ENCODE measurements around the gene CENPT. TPM values are rescaled to one million over a fixed set of nuclear protein-coding genes. Genes with fewer than 3 reads are reported as not detected.

Gene CENPT
- total and polyA plus RNA-seq, 2 donors (not counting 1 experiment from before 2014, with no cell fraction given), result 75.0 to 169 TPM

GRCh38 chr16:67858500-67858899 is 11.0 kb upstream of the CENPT start:
- ATAC-seq (ENCODE audit: low read depth) (no peak), DNase-seq (no peak)
- TF ChIP-seq EZH2 (IDR thresholded peaks at IDR 0.05; ENCODE audit: borderline replicate concordance, insufficient read depth, low read depth, low read length, poor library complexity, severe bottlenecking), result no peak
- TF ChIP-seq, protein P1, sequence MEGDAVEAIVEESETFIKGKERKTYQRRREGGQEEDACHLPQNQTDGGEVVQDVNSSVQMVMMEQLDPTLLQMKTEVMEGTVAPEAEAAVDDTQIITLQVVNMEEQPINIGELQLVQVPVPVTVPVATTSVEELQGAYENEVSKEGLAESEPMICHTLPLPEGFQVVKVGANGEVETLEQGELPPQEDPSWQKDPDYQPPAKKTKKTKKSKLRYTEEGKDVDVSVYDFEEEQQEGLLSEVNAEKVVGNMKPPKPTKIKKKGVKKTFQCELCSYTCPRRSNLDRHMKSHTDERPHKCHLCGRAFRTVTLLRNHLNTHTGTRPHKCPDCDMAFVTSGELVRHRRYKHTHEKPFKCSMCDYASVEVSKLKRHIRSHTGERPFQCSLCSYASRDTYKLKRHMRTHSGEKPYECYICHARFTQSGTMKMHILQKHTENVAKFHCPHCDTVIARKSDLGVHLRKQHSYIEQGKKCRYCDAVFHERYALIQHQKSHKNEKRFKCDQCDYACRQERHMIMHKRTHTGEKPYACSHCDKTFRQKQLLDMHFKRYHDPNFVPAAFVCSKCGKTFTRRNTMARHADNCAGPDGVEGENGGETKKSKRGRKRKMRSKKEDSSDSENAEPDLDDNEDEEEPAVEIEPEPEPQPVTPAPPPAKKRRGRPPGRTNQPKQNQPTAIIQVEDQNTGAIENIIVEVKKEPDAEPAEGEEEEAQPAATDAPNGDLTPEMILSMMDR (IDR thresholded peaks at IDR 0.05), result no peak
- ChIA-PET POLR2A (interaction anchor here (0.7 kb wide), 1 partner anchor 134 kb away, joined by 6 read pairs; no protein-coding TSS in a partner anchor), CTCF (interaction anchor here (1.0 to 1.5 kb wide), 3 partner anchors 25 to 51 kb away, joined by 3 to 4 read pairs (median 3); partner anchors contain the start of gene TSNAXIP1)
- H3K9me3 ChIP-seq (ENCODE audit: control extremely low read depth in 1 of 3, control insufficient read depth in 2 of 3, insufficient read depth in 1 of 3, low read length in 2 of 3), result no peaks in the 10 kb centered on the region
- Mint-ChIP-seq H3K4me3 (no peak overlapping the region), H3K27ac (no peak overlapping the region), H3K4me1 (peaks cover 28% of the 10 kb centered on the region), H3K9me3 (ENCODE audit: insufficient read depth) (no peaks in the 10 kb centered on the region), H3K27me3 (no peaks in the 10 kb centered on the region)
- peaks cover 79% of the 10 kb centered on the region for H4K20me1 ChIP-seq (ENCODE audit: control insufficient read depth, insufficient read depth, low read length, poor library complexity, severe bottlenecking)
- H3K4me3 ChIP-seq (ENCODE audit: control extremely low read depth in 1 of 5, extremely low read depth in 1 of 5, insufficient read depth in 1 of 5, low read depth in 2 of 5, low read length in 4 of 5), result no peak overlapping the region
- H3K79me2 ChIP-seq (ENCODE audit: control insufficient read depth, insufficient read depth, low read length), result peaks cover 99% of the 10 kb centered on the region
- H3K27me3 ChIP-seq (replicated peaks in 1 of 4; ENCODE audit: control extremely low read depth in 1 of 4, control insufficient read depth in 3 of 4, insufficient read depth in 4 of 4, low read length in 3 of 4), result no peaks in the 10 kb centered on the region
- no peak overlapping the region for H2AFZ ChIP-seq (ENCODE audit: insufficient read depth, low read depth, low read length, poor library complexity, severe bottlenecking)
- no peaks in the 10 kb centered on the region for H3K4me1 ChIP-seq (ENCODE audit: control insufficient read depth in 2 of 2, insufficient read depth in 2 of 2, low read length in 2 of 2)
- no peak overlapping the region for H3K9ac ChIP-seq (ENCODE audit: low read length)
- H3K27ac ChIP-seq (ENCODE audit: low read length in 2 of 2), result no peak overlapping the region
- intact Hi-C loops (cut with micrococcal nuclease), result no loop called here
- 83% methylated on average over 4 of the region's 4 CpGs for WGBS (ENCODE audit: insufficient coverage)
- H3K36me3 ChIP-seq (replicated peaks in 1 of 2; ENCODE audit: control extremely low read depth in 1 of 2, control insufficient read depth in 1 of 2, extremely low read depth in 1 of 2, insufficient read depth in 2 of 2, low read length in 1 of 2), result peaks cover 0 to 18% of the 10 kb centered on the region in 2 experiments
- H3K4me2 ChIP-seq (replicated peaks; ENCODE audit: low read depth, low read length, poor library complexity, severe bottlenecking), result no peak overlapping the region

DNA sequence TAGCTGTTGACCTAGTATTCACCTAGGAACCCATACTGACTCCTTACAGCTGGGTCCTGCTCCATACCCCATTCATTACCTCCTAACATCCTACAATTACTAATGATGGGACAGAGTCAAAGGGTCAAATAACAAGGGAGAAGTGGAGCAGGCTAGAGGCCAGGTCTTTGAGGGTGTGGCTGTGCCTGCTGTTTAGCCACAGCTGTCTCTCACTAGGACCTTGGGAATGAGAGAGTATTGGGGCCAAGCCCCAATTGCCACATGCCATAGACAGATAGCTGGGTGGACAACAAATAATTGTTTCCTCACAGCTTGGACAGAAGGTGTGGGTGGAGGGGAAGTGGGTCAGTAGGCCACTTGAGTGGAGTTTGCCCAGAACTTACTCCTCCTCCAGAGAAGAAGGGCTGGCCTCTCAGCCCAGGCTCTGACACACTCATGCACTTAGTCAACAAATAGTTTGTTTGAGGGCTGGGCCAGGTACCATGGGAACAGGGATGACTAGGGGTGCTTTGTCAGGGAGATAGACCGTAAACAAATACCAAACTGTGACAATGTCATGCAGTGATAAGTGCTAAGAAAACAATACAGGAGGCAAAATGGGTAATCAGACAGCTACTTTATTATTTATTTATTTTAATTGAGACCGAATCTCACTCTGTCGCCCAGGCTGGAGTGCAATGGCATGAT is 10.2 kb upstream of the CENPT start:
- TF ChIP-seq EZH2 (IDR thresholded peaks at IDR 0.05; ENCODE audit: borderline replicate concordance, insufficient read depth, low read depth, low read length, poor library complexity, severe bottlenecking), result no peak
- TF ChIP-seq, protein P1 (IDR thresholded peaks at IDR 0.05), result no peak
- H3K4me2 ChIP-seq (replicated peaks; ENCODE audit: low read depth, low read length, poor library complexity, severe bottlenecking), result no peak overlapping the region
- H3K79me2 ChIP-seq (ENCODE audit: control insufficient read depth, insufficient read depth, low read length), result peaks cover 99% of the 10 kb centered on the region
- H3K27ac ChIP-seq (ENCODE audit: low read length in 2 of 2), result no peak overlapping the region
- no peak overlapping the region for H3K27ac Mint-ChIP-seq
- no peaks in the 10 kb centered on the region for H3K9me3 ChIP-seq (ENCODE audit: control extremely low read depth in 1 of 3, control insufficient read depth in 2 of 3, insufficient read depth in 1 of 3, low read length in 2 of 3)
- H3K27me3 Mint-ChIP-seq, result no peaks in the 10 kb centered on the region
- H4K20me1 ChIP-seq (ENCODE audit: control insufficient read depth, insufficient read depth, low read length, poor library complexity, severe bottlenecking), result peaks cover 79% of the 10 kb centered on the region
- H3K4me1 Mint-ChIP-seq, result peaks cover 28% of the 10 kb centered on the region
- intact Hi-C loops (cut with micrococcal nuclease), result no loop called here
- ATAC-seq (ENCODE audit: low read depth) (no peak), DNase-seq (no peak)
- no peaks in the 10 kb centered on the region for H3K9me3 Mint-ChIP-seq (ENCODE audit: insufficient read depth)
- no CpG with 5 or more reads among the region's 3 CpGs for whole genome bisulfite sequencing (ENCODE audit: insufficient coverage)
- no peaks in the 10 kb centered on the region for H3K4me1 ChIP-seq (ENCODE audit: control insufficient read depth in 2 of 2, insufficient read depth in 2 of 2, low read length in 2 of 2)
- CTCF ChIA-PET, result interaction anchor here (1.1 to 1.5 kb wide), 3 partner anchors 25 to 50 kb away, joined by 3 to 4 read pairs (median 4); partner anchors contain the start of gene TSNAXIP1
- H3K27me3 ChIP-seq (replicated peaks in 1 of 4; ENCODE audit: control extremely low read depth in 1 of 4, control insufficient read depth in 3 of 4, insufficient read depth in 4 of 4, low read length in 3 of 4), result no peaks in the 10 kb centered on the region
- H3K4me3 Mint-ChIP-seq, result no peak overlapping the region
- no peak overlapping the region for H2AFZ ChIP-seq (ENCODE audit: insufficient read depth, low read depth, low read length, poor library complexity, severe bottlenecking)
- POLR2A ChIA-PET, result no interaction called here
- H3K9ac ChIP-seq (ENCODE audit: low read length), result no peak overlapping the region
- H3K4me3 ChIP-seq (ENCODE audit: control extremely low read depth in 1 of 5, extremely low read depth in 1 of 5, insufficient read depth in 1 of 5, low read depth in 2 of 5, low read length in 4 of 5), result no peak overlapping the region
- peaks cover 0 to 18% of the 10 kb centered on the region in 2 experiments for H3K36me3 ChIP-seq (replicated peaks in 1 of 2; ENCODE audit: control extremely low read depth in 1 of 2, control insufficient read depth in 1 of 2, extremely low read depth in 1 of 2, insufficient read depth in 2 of 2, low read length in 1 of 2)
